HUDEP-2 (cell line): ENCODE data around the gene SLC51A.
A peak's percentile ranks its signal among the peaks of the same experiment; 100 is the strongest.
"Not testable (repeated sequence)": the region's sequence is repeated elsewhere in the genome, so short reads cannot be mapped to it uniquely, and the experiment has no call there.

Source experiments
- DNase-seq, 76 experiments: peaks; one replicate each; lab custom pipeline; 2025; ENCODE audit not compliant: unreplicated experiment in 76 of 76; lab: John Stamatoyannopoulos, UW

SLC51A gene

GRCh38 chr3:196193133-196193735 lies 23.1 kb upstream of the SLC51A start:
- peak in 16 of 76 experiments; percentile 11 to 72 (median 46) for DNase-seq

- peak in 75 of 76 experiments; percentile 76 to 98 (median 95) for DNase-seq
Measured at GRCh38 chr3:196193736-196194541, 22.4 kb upstream of the SLC51A start.

GRCh38 chr3:196194542-196194915 lies 21.8 kb upstream of the SLC51A start:
- DNase-seq: peak in 75 of 76 experiments; percentile 34 to 92 (median 75)

- DNase-seq: peak in 4 of 76 experiments; percentile 13 to 43 (median 26)
Measured at GRCh38 chr3:196195664-196196265, 20.6 kb upstream of the SLC51A start.

- no peak for DNase-seq
Measured at GRCh38 chr3:196197524-196197923, 18.8 kb upstream of the SLC51A start.

- DNase-seq: no peak
Measured at GRCh38 chr3:196198081-196198675, 18.2 kb upstream of the SLC51A start.

GRCh38 chr3:196198771-196199753 lies 17.3 kb upstream of the SLC51A start:
- DNase-seq: peak in 7 of 76 experiments; percentile 10 to 24 (median 17)

- no peak for DNase-seq
Measured at GRCh38 chr3:196202516-196202970, 13.8 kb upstream of the SLC51A start.

GRCh38 chr3:196203846-196204245 lies 12.5 kb upstream of the SLC51A start:
- no peak for DNase-seq

- DNase-seq: peak in 1 of 76 experiments; percentile 6
Measured at GRCh38 chr3:196205442-196206205, 10.7 kb upstream of the SLC51A start.

- peak in 3 of 76 experiments; percentile 19 to 38 (median 34) for DNase-seq
Measured at GRCh38 chr3:196207159-196207832, 9.0 kb upstream of the SLC51A start.

- peak in 43 of 76 experiments; percentile 10 to 75 (median 39) for DNase-seq
Measured at GRCh38 chr3:196207833-196208607, 8.3 kb upstream of the SLC51A start.

GRCh38 chr3:196208942-196209695 lies 7.2 kb upstream of the SLC51A start:
- no peak for DNase-seq

GRCh38 chr3:196209944-196210672 lies 6.2 kb upstream of the SLC51A start:
- not testable (repeated sequence) for DNase-seq

GRCh38 chr3:196210673-196211556 lies 5.4 kb upstream of the SLC51A start, which contains the start of gene ZDHHC19:
Gene ZDHHC19, minus strand, starts transcription at chr3:196211400. Its CDS starts 85 bp downstream, at chr3:196211315.
- DNase-seq: no peak
